ENCODE results near the gene POLR1G. TPM values are rescaled to one million over a fixed set of nuclear protein-coding genes. Genes with fewer than 3 reads are reported as not detected.

The POLR1G gene
- total and polyA plus RNA-seq, 9 of the 15 experiments (the other 6 are each of a cell fraction or from before 2014, with no cell fraction given), result 3.0 to 50.1 (median 27.4) TPM

DNA sequence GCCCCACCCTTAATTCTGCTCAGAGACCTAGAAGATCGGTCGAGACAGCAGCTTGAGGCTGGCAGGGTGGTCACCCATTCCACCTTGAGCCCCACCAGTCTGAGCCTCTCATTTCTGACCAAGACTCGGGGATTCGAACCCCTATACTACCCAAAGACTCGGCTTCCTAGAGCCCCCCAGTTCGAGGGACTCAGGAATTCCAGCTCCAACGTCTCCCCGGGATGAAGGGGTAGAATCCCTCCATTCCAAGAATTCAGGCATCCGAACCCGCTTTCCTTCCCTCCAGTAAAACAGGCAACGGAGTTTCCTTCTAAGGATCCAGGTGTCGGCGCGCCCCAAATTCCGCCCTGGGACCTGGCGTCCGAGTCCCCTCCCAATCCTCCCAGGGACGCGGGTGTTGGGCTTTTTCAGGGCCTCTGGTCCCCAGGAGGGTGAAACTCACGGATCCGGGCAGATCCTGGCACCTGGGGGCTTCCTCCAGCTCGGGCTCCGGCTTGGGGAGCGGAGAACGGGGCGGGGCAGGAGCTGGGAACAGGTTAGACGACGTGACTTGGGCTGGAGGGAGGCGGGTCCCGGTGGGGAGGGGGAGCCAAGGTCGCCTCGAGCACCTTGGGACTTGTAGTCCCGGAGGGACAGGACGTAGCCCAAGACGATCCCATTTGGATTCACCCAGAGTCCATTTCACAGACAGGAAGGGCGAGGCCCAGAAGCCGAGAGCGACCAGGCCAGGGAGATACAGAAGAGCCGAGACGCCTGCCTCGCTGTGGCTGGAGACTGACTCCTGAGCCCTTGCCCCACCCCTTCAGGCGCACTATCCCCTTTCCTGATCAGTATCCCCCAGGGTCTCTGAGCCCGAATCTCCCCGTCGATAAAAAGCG is 1.6 kb upstream of the POLR1G start, which contains the start of gene PPP1R13L (continued):
- TF ChIP-seq ZNF134 (CRISPR knock-in tag; conservative IDR thresholded peaks at IDR 0.05) (no peak), SMAD3 (CRISPR knock-in tag; conservative IDR thresholded peaks at IDR 0.05) (no peak), MTA2 (IDR thresholded peaks at IDR 0.05; ENCODE audit: low read depth) (no peak), ZNF778 (CRISPR knock-in tag; IDR thresholded peaks at IDR 0.05) (no peak), ETV1 (tag; conservative IDR thresholded peaks at IDR 0.05; ENCODE audit: low read depth) (peak; percentile 53), HMGN3 (IDR thresholded peaks at IDR 0.05; ENCODE audit: borderline replicate concordance, extremely low read depth, insufficient read length, low read depth, low read length) (no peak), MED1 (CRISPR knock-in tag; IDR thresholded peaks at IDR 0.05; ENCODE audit: borderline replicate concordance) (no peak), EP300 (IDR thresholded peaks at IDR 0.05; ENCODE audit: low read length) (no peak; the same call in 1 of the 2 replicates), C11orf30 (IDR thresholded peaks at IDR 0.05; ENCODE audit: low read depth) (no peak), KDM5B (IDR thresholded peaks at IDR 0.05; ENCODE audit: insufficient replicate concordance, low read depth, low read length) (peak; percentile 34), GABPB1 (CRISPR knock-in tag; IDR thresholded peaks at IDR 0.05) (peak; percentile 45; the same call in 1 of the 2 replicates), MEF2D (tag; conservative IDR thresholded peaks at IDR 0.05; ENCODE audit: low read depth) (0 out of 2 replicates have a peak, but pooled peaks have one; percentile 14), RBM34 (IDR thresholded peaks at IDR 0.05; ENCODE audit: borderline replicate concordance, insufficient read depth, low read length) (no peak), PCBP2 (IDR thresholded peaks at IDR 0.05; ENCODE audit: low read depth, low read length, poor library complexity, severe bottlenecking) (no peak), CLOCK (CRISPR knock-in tag; IDR thresholded peaks at IDR 0.05; ENCODE audit: borderline replicate concordance) (no peak), CTBP1 (IDR thresholded peaks at IDR 0.05; ENCODE audit: borderline replicate concordance) (0 out of 2 replicates have a peak, but pooled peaks have one; percentile 20), SAFB2 (IDR thresholded peaks at IDR 0.05; ENCODE audit: borderline replicate concordance, low read depth, low read length, severe bottlenecking) (no peak), NBN (IDR thresholded peaks at IDR 0.05; ENCODE audit: low read depth) (peak; percentile 68; the same call in 1 of the 2 replicates), KDM2B (CRISPR knock-in tag; IDR thresholded peaks at IDR 0.05) (no peak), ZNF764 (CRISPR knock-in tag; IDR thresholded peaks at IDR 0.05; ENCODE audit: low read depth) (no peak), ZNF431 (CRISPR knock-in tag; IDR thresholded peaks at IDR 0.05) (no peak), MYNN (IDR thresholded peaks at IDR 0.05) (no peak), MYNN (CRISPR knock-in tag; IDR thresholded peaks at IDR 0.05) (no peak), KLF16 (IDR thresholded peaks at IDR 0.05) (no peak), MIER1 (IDR thresholded peaks at IDR 0.05; ENCODE audit: low read depth) (no peak), NRF1 (conservative IDR thresholded peaks at IDR 0.05 in 1 of 2, IDR thresholded peaks at IDR 0.05 in 1 of 2) (peak in 1 of 2 experiments; percentile 27; a peak in 1 of 4 replicates)
- TF ChIP-seq, protein P1, sequence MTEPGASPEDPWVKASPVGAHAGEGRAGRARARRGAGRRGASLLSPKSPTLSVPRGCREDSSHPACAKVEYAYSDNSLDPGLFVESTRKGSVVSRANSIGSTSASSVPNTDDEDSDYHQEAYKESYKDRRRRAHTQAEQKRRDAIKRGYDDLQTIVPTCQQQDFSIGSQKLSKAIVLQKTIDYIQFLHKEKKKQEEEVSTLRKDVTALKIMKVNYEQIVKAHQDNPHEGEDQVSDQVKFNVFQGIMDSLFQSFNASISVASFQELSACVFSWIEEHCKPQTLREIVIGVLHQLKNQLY (CRISPR knock-in tag; conservative IDR thresholded peaks at IDR 0.05), result no peak

Data from K562 (cell line).